NT2/D1 (cell line): ENCODE measurements around the gene CMBL.

Source experiments
- SUZ12 ChIP-seq: IDR thresholded peaks from 2 replicates; pipeline ENCODE4 v1.6.1; 2011; ENCODE audit not compliant: insufficient read length, insufficient read depth; ENCODE audit errors: extremely low read depth
- YY1 ChIP-seq: IDR thresholded peaks from 2 replicates; pipeline ENCODE4 v1.6.1; 2011; ENCODE audit not compliant: insufficient read length, insufficient read depth
- ZNF274 ChIP-seq: IDR thresholded peaks from 2 replicates; pipeline ENCODE4 v1.6.1; 2011; ENCODE audit warnings: mild to moderate bottlenecking, low read depth, low read length

DNA sequence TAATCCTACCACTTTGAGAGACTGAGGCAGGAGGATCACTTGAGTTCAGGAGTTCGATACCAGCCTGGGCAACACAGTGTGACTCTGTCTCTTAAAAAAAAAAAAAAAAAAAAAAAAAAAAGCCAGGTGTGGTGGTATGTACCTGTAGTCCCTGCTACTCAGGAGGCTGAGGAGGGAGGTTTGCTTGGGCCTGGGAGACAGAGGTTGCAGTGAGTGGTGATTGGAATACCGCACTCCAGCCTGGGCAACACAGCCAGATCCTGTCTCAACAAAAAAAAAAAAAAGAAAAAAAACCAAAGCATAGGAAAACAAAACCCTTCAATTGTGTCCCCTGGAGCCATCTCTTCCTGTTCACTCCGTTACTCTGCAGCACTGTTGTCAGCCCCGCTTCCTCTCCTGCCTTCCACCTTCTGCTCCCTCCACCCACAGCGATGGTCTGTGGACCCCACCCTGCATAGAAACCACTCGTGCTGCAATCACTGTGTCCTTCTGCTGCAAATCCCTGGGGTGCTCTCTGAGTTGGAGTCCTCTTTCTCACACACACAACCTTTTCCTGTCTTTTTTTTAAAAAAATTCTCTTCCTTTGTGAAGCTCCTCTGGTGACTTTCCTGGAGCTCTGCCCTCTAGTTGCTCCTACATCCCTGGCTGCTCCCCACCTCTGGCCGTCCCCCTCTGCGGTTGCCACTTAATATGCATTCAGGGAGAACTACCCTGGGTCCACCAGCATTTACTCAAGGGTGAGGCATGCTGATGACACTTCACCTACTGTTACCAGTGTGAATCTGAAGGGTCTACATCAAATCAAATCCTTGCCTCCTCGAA lies 35.4 kb downstream of the CMBL start:
- no peak for TF ChIP-seq YY1
- TF ChIP-seq ZNF274, result no peak
- TF ChIP-seq SUZ12, result no peak
